ENCODE data around the gene LAMTOR2. TPM values are rescaled to one million over a fixed set of nuclear protein-coding genes. Genes with fewer than 3 reads are reported as not detected.
A peak's percentile ranks its signal among the peaks of the same experiment; 100 is the strongest.

LAMTOR2 gene
- total and polyA plus RNA-seq, 2 of the 4 experiments (the other 2 are of a cell fraction) = 50.0 to 89.0 TPM

GRCh38 chr1:156067262-156067661 is 12.7 kb downstream of the LAMTOR2 start:
- Histone ChIP-seq H3K4me2 (ENCODE audit: low read depth, low read length) (no peak overlapping the region), H3K14ac (replicated peaks; ENCODE audit: low read depth, low read length) (no peak overlapping the region), H3K23ac (ENCODE audit: low read depth, low read length) (no peak overlapping the region), H4K5ac (ENCODE audit: low read depth, low read length) (no peak overlapping the region), H3K4ac (ENCODE audit: low read depth, low read length) (no peak overlapping the region), H4K20me1 (ENCODE audit: insufficient read depth, low read length) (no peaks in the 10 kb centered on the region), H2BK15ac (ENCODE audit: low read depth, low read length) (no peak overlapping the region), H3K27ac (ENCODE audit: insufficient read depth, low read length) (no peak overlapping the region), H3K18ac (ENCODE audit: low read depth, low read length) (no peak overlapping the region), H3K79me1 (ENCODE audit: low read depth in 1 of 2, low read length in 2 of 2) (no peaks in the 10 kb centered on the region), H3K9me3 (ENCODE audit: control insufficient read depth, insufficient read depth, low read length) (no peaks in the 10 kb centered on the region), H3K56ac (ENCODE audit: extremely low read depth, insufficient read depth, low read length) (no peak overlapping the region), H4K91ac (ENCODE audit: insufficient read depth, low read depth, low read length) (no peak overlapping the region), H3K4me3 (ENCODE audit: insufficient read depth, low read depth, low read length) (no peak overlapping the region), H2BK5ac (ENCODE audit: low read depth, low read length, poor library complexity, severe bottlenecking) (no peak overlapping the region), H3K36me3 (ENCODE audit: control insufficient read depth, insufficient read depth, low read length) (no peaks in the 10 kb centered on the region; the same call in 1 of the 2 replicates), H2AK9ac (replicated peaks; ENCODE audit: low read depth, low read length, poor library complexity) (peak overlapping the region; percentile 61), H3K9ac (ENCODE audit: low read depth, low read length) (no peak overlapping the region), H2AFZ (replicated peaks; ENCODE audit: low read length, poor library complexity) (no peak overlapping the region), H4K8ac (ENCODE audit: low read depth in 2 of 2, low read length in 2 of 2) (no peak overlapping the region), H2AK5ac (ENCODE audit: low read depth, low read length) (no peak overlapping the region), H2BK20ac (ENCODE audit: low read depth, low read length) (no peak overlapping the region), H3K27me3 (ENCODE audit: control insufficient read depth, insufficient read depth, low read length) (no peaks in the 10 kb centered on the region), H2BK120ac (ENCODE audit: low read depth, low read length) (no peak overlapping the region), H3K9me1 (ENCODE audit: insufficient read depth, low read length) (peaks cover 2% of the 10 kb centered on the region; the same call in 1 of the 2 replicates), H3K4me1 (ENCODE audit: control insufficient read depth, insufficient read depth, low read length) (peaks cover 4% of the 10 kb centered on the region)
- no TSS peak for BruUV-seq (replicated peaks)
- intact Hi-C loops (cut with micrococcal nuclease) = no loop called here
- POLR2A ChIA-PET (ENCODE audit: unreplicated experiment) = no interaction called here
- CTCF ChIA-PET = interaction anchor here (0.9 kb wide), 1 partner anchor 43 kb away, joined by 3 read pairs; no protein-coding TSS in a partner anchor
- 33% methylated on average over 1 of the region's 2 CpGs; no CpG with 5 or more reads in 1 of the 2 experiments for WGBS, 2 experiments (ENCODE audit: extremely low coverage in 2 of 2, insufficient read length in 1 of 2)
- in situ Hi-C loops (cut with MboI; ENCODE audit: low sequenced_read_pairs) = loop anchor here (5.0 kb wide), 1 partner anchor 130 kb away; no protein-coding TSS in a partner anchor
- dilution Hi-C loops (cut with HindIII; ENCODE audit: low sequenced_read_pairs, unreplicated experiment) = no loop called here
- TF ChIP-seq SMC3 (IDR thresholded peaks at IDR 0.05; ENCODE audit: low read depth, low read length) (no peak), MAZ (IDR thresholded peaks at IDR 0.05; ENCODE audit: borderline replicate concordance, low read depth, low read length) (no peak), MAFK (IDR thresholded peaks at IDR 0.05; ENCODE audit: low read depth, low read length) (no peak), POLR2A (IDR thresholded peaks at IDR 0.05; ENCODE audit: low read depth, low read length) (no peak), RCOR1 (IDR thresholded peaks at IDR 0.05; ENCODE audit: insufficient replicate concordance, low read length) (no peak), CEBPB (IDR thresholded peaks at IDR 0.05; ENCODE audit: low read depth, low read length) (no peak), NFE2L2 (IDR thresholded peaks at IDR 0.05; ENCODE audit: low read depth, low read length) (no peak), MXI1 (IDR thresholded peaks at IDR 0.05; ENCODE audit: borderline replicate concordance, low read depth, low read length) (no peak), USF2 (IDR thresholded peaks at IDR 0.05; ENCODE audit: low read depth, low read length) (no peak), FOS (IDR thresholded peaks at IDR 0.05; ENCODE audit: low read depth, low read length) (no peak), RFX5 (IDR thresholded peaks at IDR 0.05; ENCODE audit: low read depth, low read length) (no peak)
- DNase-seq = peak; percentile 30
- no peak for ATAC-seq (ENCODE audit: low read depth)
